ENCODE data around the gene PFDN1.
"Not testable (repeated sequence)": the region's sequence is repeated elsewhere in the genome, so short reads cannot be mapped to it uniquely, and the experiment has no call there.

PFDN1 gene

GRCh38 chr5:140302786-140303639, at the start of gene PFDN1:
TSS of gene PFDN1 (minus strand) at chr5:140303101. CDS start at chr5:140303073, 28 bp downstream.
- peaks cover 2% of the 10 kb centered on the region; the same call in 1 of the 2 replicates for H3K36me3 ChIP-seq (ENCODE audit: control insufficient read depth, insufficient read depth, low read length)
- no CpG with 5 or more reads among the region's 30 CpGs for WGBS (ENCODE audit: insufficient coverage, insufficient read length)
- no peaks in the 10 kb centered on the region for H3K9me3 ChIP-seq (ENCODE audit: control insufficient read depth, insufficient read depth, low read length)
- H3K27me3 ChIP-seq (ENCODE audit: control insufficient read depth, insufficient read depth, low read length) = no peaks in the 10 kb centered on the region
- DNase-seq (ENCODE audit: low read depth, low spot score) = peak; percentile 70
- peak within 1 kb of the TSS; percentile 100 for H3K4me3 ChIP-seq (ENCODE audit: low read length)
- no peak within 1 kb of the TSS for H3K27ac ChIP-seq (ENCODE audit: low read length)
- H3K4me1 ChIP-seq (ENCODE audit: control insufficient read depth, insufficient read depth, low read length) = no peaks in the 10 kb centered on the region

- no peaks in the 10 kb centered on the region for H3K27me3 ChIP-seq (ENCODE audit: control insufficient read depth, insufficient read depth, low read length)
- WGBS (ENCODE audit: insufficient coverage, insufficient read length) = no CpG with 5 or more reads among the region's 5 CpGs
- no peak overlapping the region for H3K4me3 ChIP-seq (ENCODE audit: low read length)
- H3K9me3 ChIP-seq (ENCODE audit: control insufficient read depth, insufficient read depth, low read length) = no peaks in the 10 kb centered on the region
- DNase-seq (ENCODE audit: low read depth, low spot score) = peak; percentile 55
- H3K27ac ChIP-seq (ENCODE audit: low read length) = no peak overlapping the region
- H3K36me3 ChIP-seq (ENCODE audit: control insufficient read depth, insufficient read depth, low read length) = no peaks in the 10 kb centered on the region
- H3K4me1 ChIP-seq (ENCODE audit: control insufficient read depth, insufficient read depth, low read length) = no peaks in the 10 kb centered on the region
These were observed 48.9 kb upstream of the PFDN1 start for GRCh38 chr5:140351609-140352334.

GRCh38 chr5:140349244-140349643, 46.3 kb upstream of the PFDN1 start:
- no CpG with 5 or more reads among the region's 2 CpGs for WGBS (ENCODE audit: insufficient coverage, insufficient read length)
- Histone ChIP-seq H3K36me3 (ENCODE audit: control insufficient read depth, insufficient read depth, low read length) (no peaks in the 10 kb centered on the region), H3K27ac (ENCODE audit: low read length) (no peak overlapping the region), H3K4me3 (ENCODE audit: low read length) (no peak overlapping the region), H3K4me1 (ENCODE audit: control insufficient read depth, insufficient read depth, low read length) (no peaks in the 10 kb centered on the region), H3K27me3 (ENCODE audit: control insufficient read depth, insufficient read depth, low read length) (no peaks in the 10 kb centered on the region; the same call in 1 of the 2 replicates), H3K9me3 (ENCODE audit: control insufficient read depth, insufficient read depth, low read length) (no peaks in the 10 kb centered on the region)
- no peak for DNase-seq (ENCODE audit: low read depth, low spot score)

- H3K27ac ChIP-seq (ENCODE audit: low read length) = no peak overlapping the region
- H3K27me3 ChIP-seq (ENCODE audit: control insufficient read depth, insufficient read depth, low read length) = no peaks in the 10 kb centered on the region; the same call in 1 of the 2 replicates
- H3K9me3 ChIP-seq (ENCODE audit: control insufficient read depth, insufficient read depth, low read length) = no peaks in the 10 kb centered on the region
- no peaks in the 10 kb centered on the region for H3K4me1 ChIP-seq (ENCODE audit: control insufficient read depth, insufficient read depth, low read length)
- H3K4me3 ChIP-seq (ENCODE audit: low read length) = no peak overlapping the region
- DNase-seq (ENCODE audit: low read depth, low spot score) = no peak
- H3K36me3 ChIP-seq (ENCODE audit: control insufficient read depth, insufficient read depth, low read length) = no peaks in the 10 kb centered on the region
- WGBS (ENCODE audit: insufficient coverage, insufficient read length) = no CpG with 5 or more reads among the region's 4 CpGs
These were observed 45.2 kb upstream of the PFDN1 start for GRCh38 chr5:140348104-140348503.

GRCh38 chr5:140347360-140347759, 44.5 kb upstream of the PFDN1 start:
- Histone ChIP-seq H3K4me1 (ENCODE audit: control insufficient read depth, insufficient read depth, low read length) (no peaks in the 10 kb centered on the region), H3K27ac (ENCODE audit: low read length) (no peak overlapping the region), H3K36me3 (ENCODE audit: control insufficient read depth, insufficient read depth, low read length) (no peaks in the 10 kb centered on the region), H3K4me3 (ENCODE audit: low read length) (no peak overlapping the region), H3K9me3 (ENCODE audit: control insufficient read depth, insufficient read depth, low read length) (no peaks in the 10 kb centered on the region), H3K27me3 (ENCODE audit: control insufficient read depth, insufficient read depth, low read length) (no peaks in the 10 kb centered on the region; the same call in 1 of the 2 replicates)
- no peak for DNase-seq (ENCODE audit: low read depth, low spot score)
- no CpG with 5 or more reads among the region's 2 CpGs for WGBS (ENCODE audit: insufficient coverage, insufficient read length)

- H3K9me3 ChIP-seq (ENCODE audit: control insufficient read depth, insufficient read depth, low read length) = no peaks in the 10 kb centered on the region
- WGBS (ENCODE audit: insufficient coverage, insufficient read length) = no CpG with 5 or more reads among the region's 72 CpGs
- peak; percentile 75 for DNase-seq (ENCODE audit: low read depth, low spot score)
- no peak within 1 kb of the TSS for H3K27ac ChIP-seq (ENCODE audit: low read length)
- no peaks in the 10 kb centered on the region; the same call in 1 of the 2 replicates for H3K27me3 ChIP-seq (ENCODE audit: control insufficient read depth, insufficient read depth, low read length)
- no peaks in the 10 kb centered on the region for H3K4me1 ChIP-seq (ENCODE audit: control insufficient read depth, insufficient read depth, low read length)
- H3K36me3 ChIP-seq (ENCODE audit: control insufficient read depth, insufficient read depth, low read length) = no peaks in the 10 kb centered on the region
- H3K4me3 ChIP-seq (ENCODE audit: low read length) = peak within 1 kb of the TSS; percentile 56; the same call in 1 of the 2 replicates
These were observed 43.7 kb upstream of the PFDN1 start, which contains the start of gene HBEGF for GRCh38 chr5:140346348-140347221. TSS of gene HBEGF (minus strand) at chr5:140346603. CDS start at chr5:140346328, 275 bp downstream.

GRCh38 chr5:140345919-140346347, 43.0 kb upstream of the PFDN1 start:
- no peaks in the 10 kb centered on the region for H3K9me3 ChIP-seq (ENCODE audit: control insufficient read depth, insufficient read depth, low read length)
- no peaks in the 10 kb centered on the region for H3K36me3 ChIP-seq (ENCODE audit: control insufficient read depth, insufficient read depth, low read length)
- no CpG with 5 or more reads among the region's 35 CpGs for WGBS (ENCODE audit: insufficient coverage, insufficient read length)
- H3K27me3 ChIP-seq (ENCODE audit: control insufficient read depth, insufficient read depth, low read length) = no peaks in the 10 kb centered on the region; the same call in 1 of the 2 replicates
- no peak overlapping the region for H3K27ac ChIP-seq (ENCODE audit: low read length)
- H3K4me3 ChIP-seq (ENCODE audit: low read length) = peak overlapping the region; percentile 56; the same call in 1 of the 2 replicates
- peak; percentile 20 for DNase-seq (ENCODE audit: low read depth, low spot score)
- H3K4me1 ChIP-seq (ENCODE audit: control insufficient read depth, insufficient read depth, low read length) = no peaks in the 10 kb centered on the region

GRCh38 chr5:140344683-140345423, 42.0 kb upstream of the PFDN1 start:
- no peak for DNase-seq (ENCODE audit: low read depth, low spot score)
- Histone ChIP-seq H3K4me3 (ENCODE audit: low read length) (no peak overlapping the region), H3K9me3 (ENCODE audit: control insufficient read depth, insufficient read depth, low read length) (no peaks in the 10 kb centered on the region), H3K27ac (ENCODE audit: low read length) (no peak overlapping the region), H3K4me1 (ENCODE audit: control insufficient read depth, insufficient read depth, low read length) (no peaks in the 10 kb centered on the region), H3K36me3 (ENCODE audit: control insufficient read depth, insufficient read depth, low read length) (no peaks in the 10 kb centered on the region), H3K27me3 (ENCODE audit: control insufficient read depth, insufficient read depth, low read length) (no peaks in the 10 kb centered on the region; the same call in 1 of the 2 replicates)
- WGBS (ENCODE audit: insufficient coverage, insufficient read length) = no CpG with 5 or more reads among the region's 4 CpGs

- not testable (repeated sequence) for H3K4me3 ChIP-seq (ENCODE audit: low read length); H3K4me1 ChIP-seq (ENCODE audit: control insufficient read depth, insufficient read depth, low read length); H3K27ac ChIP-seq (ENCODE audit: low read length); H3K36me3 ChIP-seq (ENCODE audit: control insufficient read depth, insufficient read depth, low read length); H3K9me3 ChIP-seq (ENCODE audit: control insufficient read depth, insufficient read depth, low read length); DNase-seq (ENCODE audit: low read depth, low spot score); H3K27me3 ChIP-seq (ENCODE audit: control insufficient read depth, insufficient read depth, low read length)
- WGBS (ENCODE audit: insufficient coverage, insufficient read length) = no CpG with 5 or more reads among the region's 8 CpGs
These were observed 40.9 kb upstream of the PFDN1 start for GRCh38 chr5:140343849-140344248.

Measured in iPS DF 6.9 (cell line).